Aorta (tissue), 5 donors: Measurements from ENCODE around the gene GAD2. TPM values are rescaled to one million over a fixed set of nuclear protein-coding genes. Genes with fewer than 3 reads are reported as not detected.

Source experiments
- ATAC-seq: fragments of 200-7000 bp; cut with Tn5 transposase; one replicate; pipeline ENCODE4 v1.9.1; 2022; ENCODE audit warnings: moderate library complexity; ENCODE audit not compliant: low FRiP score
- DNase-seq, 2 donors: peaks; one replicate each; pipeline ENCODE4 v3.0.0-alpha.2; 2020
- H3K27ac ChIP-seq, 2 donors: one replicate each; pipeline ENCODE4 v1.5.1; 2013; ENCODE audit warnings: low read length in 2 of 2, mild to moderate bottlenecking in 2 of 2, moderate library complexity in 2 of 2, control low read depth in 1 of 2, inconsistent platforms in 1 of 2, low read depth in 1 of 2
- H3K27me3 ChIP-seq, 2 donors: one replicate each; pipeline ENCODE4 v1.6.1; 2013; ENCODE audit warnings: control low read depth in 1 of 2, low read length in 1 of 2, mild to moderate bottlenecking in 1 of 2, moderate library complexity in 1 of 2; ENCODE audit not compliant: insufficient read depth in 2 of 2, control insufficient read depth in 1 of 2
- H3K36me3 ChIP-seq, 2 donors: one replicate each; pipeline ENCODE4 v1.6.1; 2013; ENCODE audit warnings: control low read depth in 1 of 2, low read length in 1 of 2, mild to moderate bottlenecking in 1 of 2; ENCODE audit not compliant: insufficient read depth in 2 of 2, control insufficient read depth in 1 of 2
- H3K4me1 ChIP-seq, 2 donors: one replicate each; pipeline ENCODE4 v1.6.1; 2013; ENCODE audit warnings: low read length in 2 of 2, control low read depth in 1 of 2, mild to moderate bottlenecking in 1 of 2, moderate library complexity in 1 of 2; ENCODE audit not compliant: insufficient read depth in 2 of 2, control insufficient read depth in 1 of 2
- H3K4me3 ChIP-seq, 2 donors: one replicate each; pipeline ENCODE4 v1.5.1; 2013; ENCODE audit warnings: low read length in 2 of 2, control low read depth in 1 of 2, mild to moderate bottlenecking in 1 of 2
- H3K9me3 ChIP-seq: one replicate; pipeline ENCODE4 v1.6.1; 2013; ENCODE audit warnings: mild to moderate bottlenecking, low read length; ENCODE audit not compliant: control insufficient read depth
- WGBS, 2 donors: extraction: QIAGEN DNeasy Blood & Tissue Kit; methylation state at CpG; one replicate each; pipeline ENCODE4 v1.1.7; 2013; 5-methylcytosine and 5-hydroxymethylcytosine counted together
- intact Hi-C, 2 donors: fragments of 100-400 bp; cut with DNase I; formaldehyde crosslinking; loops; one replicate each; pipeline versions ENCODE4 v1.14.2 to v1.15.0; 2022
- polyA plus RNA-seq, 2 donors: library from polyadenylated mRNA; stranded (reverse); fragments of 200-250 nt; gene quantifications; one replicate each; pipeline ENCODE4 v1.2.3, GENCODE V29; 2013
- total RNA-seq, 2 donors: library from RNA; stranded (reverse); fragmentation: NEBNext Ultra II Directional; extraction: Animal tissue kit (Norgen Biotek cat#: 25700); gene quantifications; one replicate each; pipeline ENCODE4 v1.2.1, GENCODE V29; 2021
- donor health status: healthy with polysubstance abuse.
- donor health status: Bipolar disorder and iron deficiency.
- donor health status: DM: no; HTN: no; CAD: no.
- donor health status: DM: no; HTN: no; CAD: no.
- donor health status: DM: yes; HTN: yes; CAD: no.

GAD2 gene
- total and polyA plus RNA-seq, 4 donors, result not detected

DNA sequence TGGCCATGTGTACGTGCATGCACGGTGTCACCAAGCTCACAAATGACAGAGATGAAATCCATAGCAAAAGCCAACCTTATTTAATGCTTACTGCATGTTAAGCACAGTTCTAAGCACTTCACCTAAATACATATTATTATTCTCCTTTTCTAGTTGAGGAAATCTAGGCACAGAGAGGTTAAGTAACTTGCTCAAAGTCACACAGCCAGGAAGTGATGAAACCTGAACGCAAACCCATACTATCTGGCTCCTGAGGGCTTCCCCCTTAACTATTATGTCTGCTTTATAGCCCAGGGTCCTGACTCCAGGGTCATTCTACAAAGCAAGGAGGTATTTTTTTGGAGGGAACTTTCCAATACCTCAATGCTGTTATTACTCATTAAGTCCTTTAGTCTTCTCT is 61.7 kb downstream of the GAD2 start:
- intact Hi-C loops, result no loop called here
- no peak overlapping the region for H3K4me3 ChIP-seq
- DNase-seq (no peak), ATAC-seq (no peak)
- no peaks in the 10 kb centered on the region for H3K36me3 ChIP-seq
- H3K27ac ChIP-seq, result no peak overlapping the region
- no peaks in the 10 kb centered on the region for H3K4me1 ChIP-seq
- no peaks in the 10 kb centered on the region for H3K9me3 ChIP-seq
- no peaks in the 10 kb centered on the region for H3K27me3 ChIP-seq
- WGBS, 2 donors, result 90 to 92% methylated on average over 3 of the region's 3 CpGs

DNA sequence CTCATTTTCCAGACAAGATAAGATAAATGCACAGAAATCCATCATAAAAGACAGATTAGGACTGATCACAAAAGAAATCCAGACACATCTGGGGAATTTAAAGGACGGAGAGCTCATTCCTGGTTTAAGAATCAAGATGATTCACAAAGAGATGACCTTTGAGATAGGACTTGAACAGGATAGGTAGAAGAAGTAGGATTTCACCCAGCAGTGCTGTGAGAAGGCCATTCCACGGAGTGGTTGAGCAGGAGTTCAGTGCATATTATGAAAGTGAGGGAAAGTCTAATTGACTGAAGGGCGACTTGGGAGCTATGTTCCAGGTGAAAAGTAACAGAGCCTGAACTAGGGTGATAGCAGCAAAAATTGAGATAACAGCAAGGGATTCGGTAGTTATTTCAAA is 73.7 kb downstream of the GAD2 start:
- Histone ChIP-seq H3K36me3 (no peaks in the 10 kb centered on the region), H3K9me3 (peaks cover 3% of the 10 kb centered on the region), H3K4me1 (no peaks in the 10 kb centered on the region), H3K27ac (no peak overlapping the region), H3K4me3 (no peak overlapping the region), H3K27me3 (peaks cover 0 to 3% of the 10 kb centered on the region in 2 donors)
- DNase-seq (no peak), ATAC-seq (no peak)
- intact Hi-C loops, result no loop called here
- 61 to 64% methylated on average over 4 of the region's 4 CpGs for WGBS, 2 donors

GRCh38 chr10:26291721-26292480 is 75.3 kb downstream of the GAD2 start:
- no peaks in the 10 kb centered on the region for H3K4me1 ChIP-seq
- DNase-seq (no peak), ATAC-seq (no peak)
- H3K4me3 ChIP-seq, result no peak overlapping the region
- intact Hi-C loops, result no loop called here
- peaks cover 0 to 3% of the 10 kb centered on the region in 2 donors for H3K27me3 ChIP-seq
- no peak overlapping the region for H3K27ac ChIP-seq
- peaks cover 3% of the 10 kb centered on the region for H3K9me3 ChIP-seq
- H3K36me3 ChIP-seq, result no peaks in the 10 kb centered on the region
- WGBS, 2 donors, result 55 to 57% methylated on average over 13 of the region's 13 CpGs

DNA sequence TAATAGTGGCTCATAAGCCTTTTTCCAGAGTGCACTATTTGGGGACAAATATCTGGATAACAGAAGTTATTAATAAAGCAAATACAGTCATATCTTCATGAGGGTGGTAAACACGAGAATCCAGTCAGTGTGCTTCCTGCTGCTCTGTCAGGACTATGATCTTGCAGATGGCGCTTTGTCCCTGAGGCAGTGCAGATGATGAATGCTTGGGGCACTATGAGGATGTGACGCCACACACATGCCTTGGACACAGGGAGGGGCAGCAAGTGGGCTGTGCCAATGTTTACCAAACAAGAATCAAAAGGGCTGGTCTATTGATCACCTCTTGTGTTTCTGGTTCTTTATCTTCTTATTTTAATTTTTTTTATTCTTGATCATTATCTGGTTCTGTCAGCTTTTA is 79.8 kb downstream of the GAD2 start:
- 74 to 75% methylated on average over 3 of the region's 3 CpGs for WGBS, 2 donors
- intact Hi-C loops, result no loop called here
- H3K4me3 ChIP-seq, result no peak overlapping the region

GRCh38 chr10:26300001-26300400 is 83.4 kb downstream of the GAD2 start:
- Histone ChIP-seq H3K27me3 (peaks cover 0 to 2% of the 10 kb centered on the region in 2 donors), H3K27ac (no peak overlapping the region), H3K36me3 (no peaks in the 10 kb centered on the region), H3K9me3 (no peaks in the 10 kb centered on the region), H3K4me1 (no peaks in the 10 kb centered on the region), H3K4me3 (no peak overlapping the region)
- ATAC-seq (no peak), DNase-seq (no peak)
- WGBS, 2 donors, result 51 to 60% methylated on average over 2 of the region's 2 CpGs
- intact Hi-C loops, result no loop called here

More for the DNA sequence above, 79.8 kb downstream of the GAD2 start:
- ATAC-seq (no peak), DNase-seq (no peak)
- Histone ChIP-seq H3K9me3 (no peaks in the 10 kb centered on the region), H3K4me1 (no peaks in the 10 kb centered on the region), H3K27ac (no peak overlapping the region), H3K36me3 (no peaks in the 10 kb centered on the region), H3K27me3 (peaks cover 0 to 3% of the 10 kb centered on the region in 2 donors)

DNA sequence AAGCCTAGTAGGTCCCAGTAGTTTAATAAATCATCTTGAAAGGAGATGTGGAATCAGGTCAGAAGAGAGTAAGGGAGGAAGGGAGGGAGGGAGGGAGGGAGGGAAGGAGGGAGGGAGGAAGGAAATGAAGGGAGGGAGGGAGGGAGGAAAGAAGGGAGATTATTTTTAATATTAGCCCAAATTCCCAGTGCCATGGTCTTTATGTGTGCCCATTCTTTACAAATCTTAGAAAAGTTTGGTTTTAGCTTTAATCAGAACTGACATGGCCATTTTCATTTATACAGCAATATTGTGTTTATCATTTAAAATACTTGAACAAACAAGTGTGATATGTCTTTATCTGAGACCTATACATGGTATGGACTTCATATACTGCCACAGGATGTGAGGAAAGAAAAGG is 86.8 kb downstream of the GAD2 start:
- Histone ChIP-seq H3K4me3 (no peak overlapping the region), H3K27me3 (peaks cover 0 to 2% of the 10 kb centered on the region in 2 donors), H3K4me1 (no peaks in the 10 kb centered on the region), H3K36me3 (no peaks in the 10 kb centered on the region), H3K9me3 (no peaks in the 10 kb centered on the region), H3K27ac (no peak overlapping the region)
- ATAC-seq, result no peak
- intact Hi-C loops, result no loop called here
- DNase-seq, result no peak

GRCh38 chr10:26310361-26310760 is 93.8 kb downstream of the GAD2 start:
- DNase-seq (no peak), ATAC-seq (no peak)
- Histone ChIP-seq H3K27ac (no peak overlapping the region), H3K4me3 (no peak overlapping the region), H3K4me1 (no peaks in the 10 kb centered on the region), H3K27me3 (no peaks in the 10 kb centered on the region), H3K36me3 (no peaks in the 10 kb centered on the region), H3K9me3 (no peaks in the 10 kb centered on the region)
- 44 to 46% methylated on average over 3 of the region's 3 CpGs for WGBS, 2 donors
- intact Hi-C loops, result no loop called here

GRCh38 chr10:26311383-26311940 is 94.9 kb downstream of the GAD2 start:
- DNase-seq, result no peak
- H3K4me1 ChIP-seq, result no peaks in the 10 kb centered on the region
- ATAC-seq, result no peak
- no peaks in the 10 kb centered on the region for H3K27me3 ChIP-seq
- no peaks in the 10 kb centered on the region for H3K36me3 ChIP-seq
- 25 to 28% methylated on average over 6 of the region's 6 CpGs for WGBS, 2 donors
- no peak overlapping the region for H3K4me3 ChIP-seq
- H3K27ac ChIP-seq, result no peak overlapping the region
- H3K9me3 ChIP-seq, result no peaks in the 10 kb centered on the region
- intact Hi-C loops, result no loop called here
